Frontal cortex (tissue), 4 donors: ENCODE measurements around the gene CTNNA3. TPM values are rescaled to one million over a fixed set of nuclear protein-coding genes. Genes with fewer than 3 reads are reported as not detected.

Experiments used
- DNase-seq, 2 donors: peaks; one replicate each; pipeline ENCODE4 v3.0.0; 2012; ENCODE audit warnings: low spot score in 2 of 2
- FAIRE-seq: peaks from 2 replicates; lab custom pipeline; 2012; peaks lifted over from hg19 to GRCh38; lab: Jason Lieb, UNC
- total RNA-seq: library from RNA; depleted of rRNA; stranded (reverse); fragments of >200 nt; gene quantifications from one replicate; pipeline ENCODE4 v1.2.3, GENCODE V29; 2014
- donor health status: control.
- donor health status: control.
- donor health status: control.

The CTNNA3 gene
- total RNA-seq, 1 donor from 2014 or later: 2.0 TPM

GRCh38 chr10:66187053-66187733, 1508.8 kb downstream of the CTNNA3 start:
- no peak for DNase-seq
- no peak for FAIRE-seq

- DNase-seq (no peak), FAIRE-seq (no peak)
Measured at GRCh38 chr10:66183028-66183427, 1513.0 kb downstream of the CTNNA3 start.

GRCh38 chr10:66180581-66181318, 1515.2 kb downstream of the CTNNA3 start:
- peak; percentile 12 to 37 for DNase-seq
- peak; percentile 98 for FAIRE-seq

- no peak for FAIRE-seq
- no peak for DNase-seq
Measured at GRCh38 chr10:66180021-66180420, 1516.0 kb downstream of the CTNNA3 start.

- DNase-seq: no peak
- no peak for FAIRE-seq
Measured at GRCh38 chr10:66176772-66177171, 1519.2 kb downstream of the CTNNA3 start.

GRCh38 chr10:66167816-66168215, 1528.2 kb downstream of the CTNNA3 start:
- no peak for FAIRE-seq
- DNase-seq: no peak

- DNase-seq (no peak), FAIRE-seq (no peak)
Measured at GRCh38 chr10:66162560-66163143, 1533.3 kb downstream of the CTNNA3 start.

GRCh38 chr10:66151346-66151745, 1544.6 kb downstream of the CTNNA3 start:
- FAIRE-seq (no peak), DNase-seq (no peak)

- no peak for FAIRE-seq
Measured at GRCh38 chr10:66148312-66148711, 1547.7 kb downstream of the CTNNA3 start.

GRCh38 chr10:66144016-66144415, 1552.0 kb downstream of the CTNNA3 start:
- FAIRE-seq (no peak), DNase-seq (no peak)

More at GRCh38 chr10:66148312-66148711, 1547.7 kb downstream of the CTNNA3 start:
- no peak for DNase-seq

GRCh38 chr10:66102756-66103155, 1593.2 kb downstream of the CTNNA3 start:
- DNase-seq: no peak
- no peak for FAIRE-seq

- FAIRE-seq: no peak
- DNase-seq: no peak
Measured at GRCh38 chr10:66098595-66099480, 1597.2 kb downstream of the CTNNA3 start.

- FAIRE-seq (no peak), DNase-seq (no peak)
Measured at GRCh38 chr10:66095610-66096009, 1600.4 kb downstream of the CTNNA3 start.

- no peak for DNase-seq
- FAIRE-seq: no peak
Measured at GRCh38 chr10:66085906-66086305, 1610.1 kb downstream of the CTNNA3 start.

GRCh38 chr10:66071907-66072306, 1624.1 kb downstream of the CTNNA3 start:
- DNase-seq (no peak), FAIRE-seq (no peak)

GRCh38 chr10:66058594-66058993, 1637.4 kb downstream of the CTNNA3 start:
- DNase-seq (no peak), FAIRE-seq (no peak)

- DNase-seq (no peak), FAIRE-seq (no peak)
Measured at GRCh38 chr10:66049335-66049734, 1646.7 kb downstream of the CTNNA3 start.

- no peak for DNase-seq
- no peak for FAIRE-seq
Measured at GRCh38 chr10:66045859-66046258, 1650.1 kb downstream of the CTNNA3 start.

- FAIRE-seq: no peak
- DNase-seq: no peak
Measured at GRCh38 chr10:66041771-66042170, 1654.2 kb downstream of the CTNNA3 start.

GRCh38 chr10:66038623-66039022, 1657.4 kb downstream of the CTNNA3 start:
- DNase-seq (no peak), FAIRE-seq (no peak)
